Neuronal stem cell (in vitro differentiated cells): ENCODE results near the gene MYOZ1.

Experiments
- DNase-seq: peaks from one replicate; pipeline ENCODE4 v3.0.0-alpha.2; 2013; ENCODE audit warnings: low spot score
- H2AFZ ChIP-seq: one replicate; pipeline ENCODE4 v1.6.1; 2013; ENCODE audit warnings: mild to moderate bottlenecking, low read length, inconsistent platforms
- H2AK5ac ChIP-seq: 2 replicates; pipeline ENCODE4 v1.6.1; 2013; ENCODE audit warnings: low read depth, mild to moderate bottlenecking, inconsistent platforms, low read length, moderate library complexity, mixed read lengths
- H2BK120ac ChIP-seq: 2 replicates; pipeline ENCODE4 v1.6.1; 2013; ENCODE audit warnings: low read depth, mild to moderate bottlenecking, inconsistent platforms, low read length, moderate library complexity, mixed read lengths
- H2BK12ac ChIP-seq: one replicate; pipeline ENCODE4 v1.6.1; 2013; ENCODE audit warnings: low read length, inconsistent platforms
- H2BK15ac ChIP-seq: 2 replicates; pipeline ENCODE4 v1.6.1; 2013; ENCODE audit warnings: mild to moderate bottlenecking, low read length, inconsistent platforms, mixed read lengths
- H2BK5ac ChIP-seq: one replicate; pipeline ENCODE4 v1.6.1; 2013; ENCODE audit warnings: inconsistent platforms, mild to moderate bottlenecking, low read length, moderate library complexity
- H3K14ac ChIP-seq: one replicate; pipeline ENCODE4 v1.6.1; 2013; ENCODE audit warnings: low read length, inconsistent platforms
- H3K18ac ChIP-seq: 2 replicates; pipeline ENCODE4 v1.6.1; 2013; ENCODE audit warnings: low read length, inconsistent platforms
- H3K23ac ChIP-seq: 2 replicates; pipeline ENCODE4 v1.6.1; 2013; ENCODE audit warnings: low read depth, mild to moderate bottlenecking, mixed read lengths, low read length, inconsistent platforms; ENCODE audit not compliant: poor library complexity
- H3K27ac ChIP-seq: replicated peaks from 3 replicates; pipeline ENCODE4 v1.5.1; 2013; ENCODE audit warnings: low read length, inconsistent platforms
- H3K27me3 ChIP-seq, 3 experiments: 2 replicates each; pipeline ENCODE4 v1.6.1; 2013; ENCODE audit warnings: low read length in 3 of 3, mild to moderate bottlenecking in 2 of 3, inconsistent platforms in 1 of 3, low read depth in 1 of 3, mixed read lengths in 1 of 3, moderate library complexity in 1 of 3; ENCODE audit not compliant: control insufficient read depth in 3 of 3, insufficient read depth in 3 of 3
- H3K36me3 ChIP-seq, 2 donors: replicated peaks in 1 of 2; 2 replicates each; pipeline ENCODE4 v1.6.1; 2013; ENCODE audit warnings: low read length in 2 of 2; ENCODE audit not compliant: control insufficient read depth in 2 of 2, insufficient read depth in 2 of 2
- H3K4ac ChIP-seq: 2 replicates; pipeline ENCODE4 v1.6.1; 2013; ENCODE audit warnings: inconsistent platforms, mild to moderate bottlenecking, low read length, moderate library complexity
- H3K4me1 ChIP-seq, 2 donors: 1 replicate in 1 of 2; 2 replicates in 1 of 2; pipeline ENCODE4 v1.6.1; 2013; ENCODE audit warnings: low read length in 2 of 2, low read depth in 1 of 2; ENCODE audit not compliant: control insufficient read depth in 2 of 2, insufficient read depth in 1 of 2
- H3K4me2 ChIP-seq: one replicate; pipeline ENCODE4 v1.6.1; 2013; ENCODE audit warnings: mild to moderate bottlenecking, low read length, inconsistent platforms; ENCODE audit not compliant: insufficient read depth, poor library complexity, severe bottlenecking
- H3K4me3 ChIP-seq, 2 donors: 2 replicates each; pipeline ENCODE4 v1.5.1; 2013; ENCODE audit warnings: low read length in 2 of 2, mild to moderate bottlenecking in 2 of 2, inconsistent platforms in 1 of 2, moderate library complexity in 1 of 2
- H3K79me1 ChIP-seq: one replicate; pipeline ENCODE4 v1.6.1; 2013; ENCODE audit warnings: low read depth, mild to moderate bottlenecking, inconsistent platforms, low read length, moderate library complexity
- H3K9ac ChIP-seq: one replicate; pipeline ENCODE4 v1.6.1; 2013; ENCODE audit warnings: mild to moderate bottlenecking, low read depth, low read length, inconsistent platforms; ENCODE audit not compliant: poor library complexity
- H3K9me3 ChIP-seq, 2 donors: replicated peaks in 1 of 2; 2 replicates each; pipeline versions ENCODE3 to v1.6.1; 2013; ENCODE audit warnings: low read length in 2 of 2, mild to moderate bottlenecking in 2 of 2, inconsistent platforms in 1 of 2, low read depth in 1 of 2, mixed read lengths in 1 of 2, moderate library complexity in 1 of 2; ENCODE audit not compliant: control insufficient read depth in 2 of 2, insufficient read depth in 1 of 2
- H4K8ac ChIP-seq: one replicate; pipeline ENCODE4 v1.6.1; 2013; ENCODE audit warnings: low read depth, mild to moderate bottlenecking, inconsistent platforms, low read length, moderate library complexity
- H4K91ac ChIP-seq: one replicate; pipeline ENCODE4 v1.6.1; 2013; ENCODE audit warnings: low read length, low read depth, mild to moderate bottlenecking, inconsistent platforms; ENCODE audit not compliant: poor library complexity
- WGBS, 2 donors: extraction: QIAGEN DNeasy Blood & Tissue Kit; methylation state at CpG; one replicate each; pipeline ENCODE4 v1.1.7; 2013; ENCODE audit warnings: missing lambda C conversion rate in 2 of 2, mixed read lengths in 1 of 2; ENCODE audit not compliant: insufficient read length in 2 of 2, insufficient replicate concordance in 1 of 2; ENCODE audit errors: extremely low coverage in 2 of 2; 5-methylcytosine and 5-hydroxymethylcytosine counted together

MYOZ1 gene

DNA sequence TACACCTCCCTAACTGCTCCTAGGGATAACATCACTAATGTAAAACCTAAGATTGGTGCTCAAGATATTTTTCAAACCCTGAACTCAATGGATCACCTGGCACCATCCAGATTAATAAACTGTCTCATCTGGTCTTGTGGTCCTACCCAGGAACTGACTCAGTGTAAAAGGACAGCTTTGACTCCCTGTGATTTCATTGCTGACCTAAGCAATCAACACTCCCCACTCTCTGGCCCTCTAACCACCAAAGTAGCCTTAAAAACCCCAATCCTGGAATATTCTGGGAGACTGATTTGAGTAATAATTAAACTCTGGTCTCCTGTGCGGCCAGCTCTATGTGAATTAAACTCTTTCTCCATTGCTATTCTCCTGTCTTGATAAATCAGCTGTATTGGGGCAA lies 43.9 kb downstream of the MYOZ1 start:
- no peak overlapping the region for H3K4ac ChIP-seq
- no peak for DNase-seq
- no peak overlapping the region for H2BK120ac ChIP-seq
- H3K4me2 ChIP-seq: no peak overlapping the region
- H3K79me1 ChIP-seq: no peaks in the 10 kb centered on the region
- H2AK5ac ChIP-seq: no peak overlapping the region
- peaks cover 4 to 8% of the 10 kb centered on the region in 2 donors for H3K4me1 ChIP-seq
- no CpG with 5 or more reads among the region's 1 CpG for WGBS, 2 donors
- H3K23ac ChIP-seq: no peak overlapping the region
- no peaks in the 10 kb centered on the region for H3K9me3 ChIP-seq
- H4K91ac ChIP-seq: no peak overlapping the region
- H3K9ac ChIP-seq: no peak overlapping the region
- no peak overlapping the region for H2BK15ac ChIP-seq
- no peak overlapping the region for H3K18ac ChIP-seq
- H2BK5ac ChIP-seq: no peak overlapping the region
- H2AFZ ChIP-seq: no peak overlapping the region
- no peak overlapping the region for H3K27ac ChIP-seq
- no peaks in the 10 kb centered on the region for H3K27me3 ChIP-seq
- H3K36me3 ChIP-seq: peaks cover 0 to 3% of the 10 kb centered on the region in 2 donors
- H3K4me3 ChIP-seq: no peak overlapping the region
- no peak overlapping the region for H4K8ac ChIP-seq
- H3K14ac ChIP-seq: no peak overlapping the region
- no peak overlapping the region for H2BK12ac ChIP-seq

DNA sequence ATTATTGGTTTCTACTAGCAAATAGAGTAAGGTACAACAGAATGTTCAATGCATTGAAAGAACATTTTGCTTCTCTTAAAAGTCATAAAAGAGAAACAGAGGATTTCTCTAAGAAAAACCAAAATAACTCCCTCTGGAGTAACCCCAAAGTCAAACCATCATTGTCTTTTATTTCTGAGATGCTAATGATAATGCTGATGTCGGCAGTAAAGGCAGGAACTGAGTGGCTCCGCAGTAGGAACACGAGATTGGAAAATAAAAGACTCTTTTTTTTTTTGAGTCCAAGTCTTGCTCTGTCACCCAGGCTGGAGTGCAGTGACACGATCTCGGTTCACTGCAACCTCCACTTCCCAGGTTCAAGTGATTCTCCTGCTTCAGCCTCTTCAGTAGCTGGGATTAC lies 47.5 kb downstream of the MYOZ1 start:
- WGBS, 2 donors: no CpG with 5 or more reads among the region's 5 CpGs
- Histone ChIP-seq H3K4me3 (no peak overlapping the region), H3K4me1 (peaks cover 2 to 22% of the 10 kb centered on the region in 2 donors), H3K36me3 (no peaks in the 10 kb centered on the region), H2AFZ (no peak overlapping the region), H4K91ac (no peak overlapping the region), H3K14ac (no peak overlapping the region), H2BK15ac (no peak overlapping the region), H2BK120ac (no peak overlapping the region), H2BK5ac (no peak overlapping the region), H3K27ac (no peak overlapping the region), H3K27me3 (no peaks in the 10 kb centered on the region), H3K4me2 (no peak overlapping the region), H3K18ac (no peak overlapping the region), H2BK12ac (no peak overlapping the region), H3K4ac (no peak overlapping the region), H3K23ac (no peak overlapping the region), H3K79me1 (no peaks in the 10 kb centered on the region), H4K8ac (no peak overlapping the region), H3K9ac (no peak overlapping the region), H2AK5ac (no peak overlapping the region), H3K9me3 (no peaks in the 10 kb centered on the region)
- DNase-seq: no peak

DNA sequence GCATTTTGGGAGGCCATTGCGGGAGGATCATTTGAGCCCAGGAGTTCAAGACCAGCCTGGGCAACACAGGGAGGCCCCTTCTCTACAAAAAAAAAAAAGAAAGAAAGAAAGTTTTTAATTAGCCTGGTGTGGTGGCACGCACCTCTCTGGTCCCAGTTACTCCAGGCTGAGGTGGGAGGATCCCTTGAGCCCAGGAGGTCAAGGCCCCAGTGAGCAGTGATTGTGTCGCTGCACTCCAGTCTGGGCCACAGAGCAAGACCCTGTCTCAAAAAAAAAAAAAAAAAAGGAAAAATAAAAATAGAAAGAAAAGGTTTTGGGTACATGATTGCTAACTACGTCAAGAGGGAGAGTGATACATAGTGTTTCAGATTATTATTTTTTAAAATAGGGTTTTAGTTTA lies 48.2 kb downstream of the MYOZ1 start:
- Histone ChIP-seq H3K4me2 (no peak overlapping the region), H3K4me3 (no peak overlapping the region), H3K4ac (no peak overlapping the region), H3K4me1 (peaks cover 2 to 22% of the 10 kb centered on the region in 2 donors), H2AFZ (no peak overlapping the region), H3K27ac (no peak overlapping the region), H2BK120ac (no peak overlapping the region), H3K36me3 (no peaks in the 10 kb centered on the region), H2BK15ac (no peak overlapping the region), H2BK12ac (no peak overlapping the region), H3K18ac (no peak overlapping the region), H3K27me3 (no peaks in the 10 kb centered on the region), H3K9me3 (no peaks in the 10 kb centered on the region), H3K14ac (no peak overlapping the region), H4K91ac (no peak overlapping the region), H3K9ac (no peak overlapping the region), H2BK5ac (no peak overlapping the region), H2AK5ac (no peak overlapping the region), H3K79me1 (no peaks in the 10 kb centered on the region), H3K23ac (no peak overlapping the region), H4K8ac (no peak overlapping the region)
- no CpG with 5 or more reads among the region's 4 CpGs for WGBS, 2 donors
- no peak for DNase-seq

DNA sequence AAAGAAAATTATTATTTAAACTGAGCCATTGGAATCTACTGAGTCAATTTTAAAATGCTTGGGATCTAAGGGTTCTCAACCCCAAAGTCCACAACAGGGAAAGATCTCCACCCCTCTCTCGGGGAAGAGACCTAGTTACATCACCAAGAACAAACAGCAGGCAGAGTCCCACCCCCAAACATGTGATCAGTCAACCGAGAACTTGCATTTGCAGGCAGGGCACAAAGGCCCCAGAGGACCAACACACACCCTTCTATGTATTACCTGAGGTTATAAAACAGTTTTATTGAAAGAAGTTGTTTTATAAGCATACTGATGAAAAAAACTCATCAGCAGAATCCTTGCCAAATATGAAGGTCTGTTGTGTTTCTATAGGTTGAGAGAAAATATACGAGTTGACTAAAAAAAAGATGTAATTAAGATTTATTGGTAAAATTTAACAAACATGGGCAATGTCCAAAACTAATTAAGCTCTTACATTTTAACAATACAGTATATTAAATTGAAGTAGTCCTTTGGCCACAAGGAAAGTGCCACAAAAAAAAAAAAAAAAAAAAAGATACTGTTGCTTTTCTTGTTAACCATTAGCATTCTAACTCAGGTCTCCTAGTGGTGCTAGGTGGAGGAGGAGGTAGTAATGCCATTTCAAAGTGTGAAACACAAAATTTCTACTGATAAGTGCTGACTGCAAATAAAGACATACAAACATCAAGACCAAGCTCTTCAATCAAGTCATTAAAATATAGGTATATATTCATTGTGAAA lies 49.2 kb downstream of the MYOZ1 start:
- H3K36me3 ChIP-seq: no peaks in the 10 kb centered on the region
- no peak overlapping the region for H4K8ac ChIP-seq
- no peak overlapping the region for H2BK5ac ChIP-seq
- no peak overlapping the region for H2BK120ac ChIP-seq
- no peak overlapping the region for H2BK12ac ChIP-seq
- H2BK15ac ChIP-seq: no peak overlapping the region
- no peak overlapping the region for H3K14ac ChIP-seq
- no peaks in the 10 kb centered on the region for H3K27me3 ChIP-seq
- no CpG with 5 or more reads among the region's 3 CpGs for WGBS, 2 donors
- peaks cover 2 to 22% of the 10 kb centered on the region in 2 donors for H3K4me1 ChIP-seq
- H2AK5ac ChIP-seq: no peak overlapping the region
- no peak overlapping the region for H3K23ac ChIP-seq
- H2AFZ ChIP-seq: peak overlapping the region; percentile 5
- H3K79me1 ChIP-seq: no peaks in the 10 kb centered on the region
- no peak overlapping the region for H3K4me2 ChIP-seq
- no peak overlapping the region for H3K18ac ChIP-seq
- H3K9me3 ChIP-seq: no peaks in the 10 kb centered on the region
- peak overlapping the region; percentile 82 for H3K27ac ChIP-seq
- no peak overlapping the region for H3K9ac ChIP-seq
- no peak overlapping the region for H3K4ac ChIP-seq
- no peak overlapping the region for H4K91ac ChIP-seq
- peak; percentile 31 for DNase-seq
- H3K4me3 ChIP-seq: peak overlapping the region in 1 of 2 donors; percentile 21
